MV-4-11 (cell line): Measurements from ENCODE around the gene MAPT.
"Not testable (repeated sequence)": the region's sequence is repeated elsewhere in the genome, so short reads cannot be mapped to it uniquely, and the experiment has no call there.

ENCODE experiments used
- DNase-seq: peaks from one replicate; lab custom pipeline; 2025; lab: John Stamatoyannopoulos, UW

Gene MAPT

DNA sequence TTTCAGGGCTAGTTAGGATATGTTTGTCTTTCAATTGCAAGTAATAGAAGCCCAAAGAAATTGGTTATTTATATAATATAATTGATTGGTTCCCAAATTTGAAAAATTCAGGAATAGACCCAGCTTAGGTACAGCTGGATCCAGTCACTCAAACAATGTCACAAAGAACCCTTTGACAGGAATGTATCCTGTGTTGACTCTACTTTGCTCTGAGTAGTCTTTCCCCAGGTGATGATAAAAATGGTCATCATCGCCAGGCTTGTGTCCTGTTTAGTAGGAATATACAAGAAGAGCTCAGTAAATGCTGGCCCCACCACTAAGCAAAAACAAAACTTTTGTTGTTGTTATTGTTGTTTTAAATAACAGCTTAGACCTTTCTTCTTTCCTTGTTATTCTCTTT, 35.0 kb downstream of the MAPT start:
- DNase-seq: no peak

DNA sequence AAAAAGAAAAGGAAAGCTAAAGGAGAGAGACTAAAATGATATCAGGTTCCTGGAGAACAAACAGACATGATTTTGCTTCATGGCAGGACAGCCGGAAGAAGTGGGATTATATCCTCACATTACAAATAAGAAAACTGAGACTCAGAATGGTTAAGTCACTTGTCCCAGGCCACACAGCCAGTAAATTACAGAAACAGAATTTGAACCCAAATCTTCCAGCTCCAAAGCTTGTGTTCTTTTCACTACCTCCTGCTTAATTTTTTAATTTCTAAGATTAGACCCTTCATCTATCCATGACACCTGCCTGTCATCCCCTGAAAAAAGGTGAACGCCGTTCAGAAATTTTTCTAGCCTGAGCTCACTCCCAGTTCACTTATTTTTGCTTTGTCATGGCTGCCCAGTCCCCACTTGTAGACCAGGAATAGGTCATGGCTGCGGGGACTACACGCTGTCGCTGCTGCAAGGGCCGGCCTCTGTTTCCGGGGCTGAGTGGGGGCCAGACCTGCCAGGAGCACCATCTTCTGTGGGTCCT, 36.1 kb downstream of the MAPT start:
- DNase-seq: no peak

DNA sequence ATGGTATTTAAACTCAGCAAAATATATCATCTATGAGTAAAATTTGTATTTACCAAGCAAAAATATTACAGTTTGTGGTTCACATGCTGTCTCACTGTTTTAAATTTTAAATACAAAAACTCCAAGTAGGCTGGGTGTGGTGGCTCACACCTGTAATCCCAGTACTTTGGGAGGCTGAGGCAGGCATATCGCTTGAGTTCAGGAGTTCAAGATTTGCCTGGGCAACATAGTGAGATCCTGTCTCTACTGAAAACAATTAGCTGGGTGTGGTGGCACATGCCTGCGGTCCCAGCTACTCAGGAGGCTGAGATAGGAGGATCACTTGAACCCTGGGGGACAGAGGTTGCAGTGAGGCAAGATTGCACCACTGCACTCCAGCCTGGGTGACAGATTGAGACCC, 37.3 kb downstream of the MAPT start:
- DNase-seq: no peak

DNA sequence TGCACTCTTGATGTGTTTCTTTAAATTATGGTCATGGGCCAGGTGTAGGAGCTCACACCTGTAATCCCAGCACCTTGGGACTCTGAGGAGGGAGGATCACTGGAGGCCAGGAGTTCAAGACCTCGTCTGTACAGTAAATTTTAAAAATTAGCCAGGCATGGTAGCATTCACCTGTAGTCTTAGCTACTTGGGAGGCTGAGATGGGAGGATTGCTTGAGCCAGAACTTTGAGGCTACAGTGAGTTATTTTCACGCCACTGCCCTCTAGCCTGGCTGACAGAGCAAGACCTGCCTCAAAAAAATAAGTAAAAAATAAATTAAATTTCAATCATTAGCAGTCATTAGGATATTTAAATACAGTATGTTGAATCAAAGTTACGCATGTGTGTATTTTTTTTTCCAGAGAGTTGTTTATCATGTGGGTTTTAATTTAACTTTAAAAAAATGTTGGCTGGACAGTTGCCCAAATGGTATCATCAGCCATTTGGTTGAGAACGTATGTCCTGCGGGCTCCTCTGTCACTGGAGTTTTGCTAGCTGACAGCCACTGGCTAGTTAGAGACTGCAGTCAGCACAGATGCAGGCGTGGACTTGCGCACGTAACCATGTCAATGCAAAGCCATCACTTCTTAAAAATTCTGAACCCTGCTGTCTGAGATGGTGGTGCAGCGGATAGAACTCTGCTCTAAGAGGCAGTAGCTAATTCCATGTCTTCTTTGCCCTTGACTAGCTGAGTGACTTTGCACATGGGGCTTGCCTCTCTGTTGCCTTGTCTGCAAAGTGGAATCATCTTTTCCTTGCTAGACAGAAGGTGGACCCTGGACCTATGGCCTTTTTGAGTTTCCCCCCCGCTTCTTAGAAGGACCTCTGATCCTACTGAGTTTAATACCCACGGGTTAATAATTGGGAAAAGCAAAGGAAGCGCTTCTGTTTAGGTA, 40.0 kb downstream of the MAPT start:
- no peak for DNase-seq

DNA sequence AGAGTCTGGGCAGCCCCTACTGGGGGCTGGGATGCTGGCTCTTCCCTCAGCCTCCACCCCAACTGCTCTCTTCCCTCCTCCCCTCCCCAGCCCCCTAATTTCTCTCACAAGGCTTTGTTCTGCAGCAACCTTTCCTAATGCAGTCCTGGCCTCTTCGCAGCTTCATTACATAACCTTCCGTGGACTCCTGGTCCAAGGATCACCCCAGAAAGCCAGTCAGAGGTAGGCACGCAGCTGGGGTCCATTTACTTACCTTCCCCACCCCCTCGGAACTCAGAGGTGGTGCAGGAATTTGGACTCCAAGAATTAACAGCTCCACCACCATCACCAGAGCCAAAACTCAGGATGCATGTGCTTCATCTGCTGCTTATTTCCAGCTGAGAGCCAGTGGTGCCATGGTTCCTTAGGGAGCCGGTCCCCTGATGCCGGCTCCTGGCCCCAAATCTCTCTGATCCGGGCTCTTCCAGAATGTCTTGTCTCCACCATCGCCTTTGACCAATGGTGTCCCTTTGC, 40.9 kb downstream of the MAPT start:
- DNase-seq: no peak

DNA sequence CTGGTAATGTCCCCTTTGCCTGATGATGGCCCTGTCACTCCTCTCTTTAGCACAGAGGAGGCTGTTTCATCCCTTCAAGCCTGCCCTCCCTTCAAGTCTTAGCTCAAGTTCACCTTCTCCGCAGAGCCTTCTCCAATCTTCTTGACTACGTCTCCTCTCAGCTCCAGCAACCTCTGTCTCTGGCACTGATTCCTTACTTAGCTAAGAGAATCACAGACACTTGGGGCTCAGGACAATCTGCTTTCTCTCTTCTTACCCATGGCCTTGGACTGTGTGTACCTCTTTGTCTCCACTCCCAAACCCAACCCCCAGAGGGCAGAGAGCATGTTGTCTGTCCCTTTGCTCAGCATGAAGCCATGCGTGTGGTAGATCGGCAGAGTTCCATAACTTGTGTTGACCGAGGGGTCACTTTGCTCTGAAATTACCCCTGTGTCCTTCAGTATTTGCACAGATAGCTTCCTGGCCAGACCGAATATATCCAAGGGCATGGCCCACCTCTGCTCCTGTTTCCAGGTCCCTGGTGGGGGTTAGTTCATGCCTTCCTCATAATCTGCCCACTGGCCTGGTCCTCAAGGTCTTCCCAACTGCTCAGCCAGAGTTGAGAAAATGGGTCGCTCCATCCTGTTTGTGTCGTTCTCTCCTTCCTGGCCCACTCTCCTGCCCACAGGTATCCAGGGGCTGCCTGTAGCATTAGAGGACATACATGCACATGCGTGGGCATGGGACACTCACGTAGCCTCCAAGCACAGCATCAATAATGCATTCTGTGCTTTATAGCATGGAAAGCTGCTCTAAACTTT, 41.6 kb downstream of the MAPT start:
- DNase-seq: no peak

DNA sequence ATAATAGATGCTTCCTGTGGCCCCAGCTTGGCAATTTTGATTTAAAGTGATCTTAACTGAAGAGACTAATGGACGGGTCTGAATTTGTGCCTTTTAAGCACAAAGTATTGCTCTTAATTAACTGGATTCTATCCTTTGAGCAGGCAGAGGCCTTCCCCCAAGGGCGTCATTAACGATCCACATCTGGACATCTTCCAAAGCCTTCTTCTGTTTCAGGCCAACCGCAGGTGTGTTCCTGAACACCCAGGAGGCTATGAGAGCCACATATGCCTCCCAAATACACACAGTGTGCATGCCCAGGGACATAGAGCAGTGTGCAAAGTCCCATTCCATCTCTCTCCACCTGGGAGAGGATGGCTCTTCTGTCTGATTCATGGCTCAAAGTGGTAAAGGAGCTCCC, 42.3 kb downstream of the MAPT start:
- DNase-seq: no peak

DNA sequence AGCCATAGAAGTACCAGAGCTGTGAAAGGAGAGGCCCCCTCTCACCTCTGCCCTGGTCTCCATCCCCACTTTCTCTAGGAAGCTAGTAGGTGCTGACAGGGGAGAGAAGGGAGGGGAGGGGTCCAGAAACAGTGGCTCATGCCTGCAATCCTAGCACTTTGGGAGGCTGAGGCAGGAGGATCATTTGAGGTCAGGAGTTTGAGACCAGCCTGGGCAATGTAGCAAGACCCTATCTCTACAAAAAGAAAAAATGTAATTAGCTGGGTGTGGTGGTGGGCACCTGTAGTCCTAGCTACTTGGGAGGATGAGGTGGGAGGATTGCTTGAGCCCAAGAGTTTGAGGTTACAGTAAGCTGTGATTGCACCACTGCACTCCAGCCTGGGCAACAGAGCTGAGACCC, 42.8 kb downstream of the MAPT start:
- not testable (repeated sequence) for DNase-seq

DNA sequence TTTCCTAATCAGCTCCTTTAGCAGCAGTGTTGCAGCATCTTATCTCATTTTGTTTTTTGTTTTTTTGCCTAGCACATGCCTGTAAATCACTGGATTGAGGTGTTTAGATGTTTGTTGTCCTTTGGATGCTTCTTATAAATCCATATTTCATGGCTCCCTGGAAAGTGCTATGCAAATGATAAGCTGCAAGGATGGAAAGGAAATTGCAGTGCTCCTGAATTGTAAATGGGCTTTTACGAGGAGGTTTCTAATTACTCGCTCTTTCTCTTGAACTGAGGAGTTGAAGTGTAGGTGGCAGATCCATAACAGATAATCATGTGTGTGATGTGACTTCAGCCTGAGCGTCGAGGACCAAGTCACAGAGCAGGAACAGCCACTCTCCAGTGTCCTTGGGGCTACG, 45.0 kb downstream of the MAPT start:
- DNase-seq: no peak

DNA sequence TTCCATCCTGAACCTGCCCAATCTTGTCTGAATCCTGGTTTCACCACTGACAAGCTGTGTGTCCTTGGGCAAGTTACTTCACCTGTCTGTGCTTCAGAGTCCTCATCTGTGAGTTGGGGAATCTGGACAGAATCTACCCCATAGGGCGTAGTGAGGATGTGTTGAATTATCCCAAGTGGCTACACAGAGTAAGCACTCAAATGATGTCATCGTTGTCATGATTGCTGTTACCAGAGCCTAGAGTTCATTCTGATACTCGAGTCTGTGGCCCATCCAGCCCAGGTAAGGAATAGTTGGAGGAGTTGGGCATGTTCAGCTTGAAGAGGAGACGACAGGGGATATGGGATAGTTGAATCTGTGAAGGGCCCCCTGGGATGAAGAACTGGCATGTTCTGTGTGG, 45.9 kb downstream of the MAPT start:
- no peak for DNase-seq

DNA sequence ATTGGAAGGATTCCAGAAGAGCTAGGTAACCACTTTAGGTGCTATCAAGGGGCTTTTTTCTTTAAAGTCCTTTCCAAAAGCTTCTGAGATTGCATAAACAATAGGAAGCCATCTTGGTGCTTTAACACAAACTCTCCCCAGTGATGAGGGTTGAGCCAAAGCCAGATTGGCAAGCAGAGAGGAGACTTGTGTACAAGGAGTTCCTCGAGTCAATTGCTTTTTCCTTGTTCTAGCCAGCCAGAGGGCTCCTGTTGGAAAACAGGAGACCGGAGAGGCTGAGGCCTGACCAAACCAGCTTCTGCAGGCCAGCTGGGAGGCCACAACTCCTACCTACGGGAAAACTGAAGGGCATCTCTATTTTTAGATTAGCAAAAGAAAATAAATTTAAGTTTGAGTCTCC, 46.5 kb downstream of the MAPT start:
- no peak for DNase-seq

DNA sequence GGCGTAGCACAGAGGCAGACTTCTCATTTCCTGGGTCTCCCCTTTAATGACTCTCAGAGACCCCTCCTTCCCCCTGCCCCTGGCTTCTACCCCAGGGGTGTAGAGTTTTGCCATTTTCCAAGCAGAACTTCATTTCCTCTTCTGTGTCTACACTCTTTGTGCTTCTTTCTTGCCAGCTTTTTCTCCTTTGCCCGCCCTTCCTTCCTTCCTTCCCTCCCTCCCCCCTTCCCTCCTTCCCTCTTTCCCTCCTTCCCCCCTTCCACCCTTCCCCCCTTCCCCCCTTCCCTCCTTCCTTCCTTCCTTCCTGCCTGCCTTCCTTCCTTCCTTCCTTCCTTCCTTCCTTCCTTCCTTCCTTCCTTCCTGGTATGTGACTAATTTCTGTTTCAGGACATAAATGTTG, 47.0 kb downstream of the MAPT start:
- DNase-seq: no peak

DNA sequence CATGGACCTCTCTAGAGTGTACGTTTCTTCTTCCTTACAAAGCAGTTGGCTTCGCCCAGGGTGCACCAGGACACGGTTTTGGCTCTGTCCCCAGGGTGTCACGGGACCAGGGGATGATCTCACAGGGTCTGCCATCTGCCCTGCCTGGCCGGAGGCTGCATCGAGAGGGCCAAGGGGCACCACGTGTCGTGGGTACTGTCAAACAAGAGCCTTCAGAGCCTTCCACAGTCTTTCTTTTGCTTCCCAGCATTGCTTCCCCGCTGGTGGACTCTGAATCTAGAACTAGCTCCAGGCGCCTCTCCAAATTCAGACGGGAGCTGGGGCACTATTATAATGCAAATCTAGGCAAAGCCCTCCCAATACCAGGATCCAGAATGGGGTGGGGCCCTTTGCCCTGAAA, 47.9 kb downstream of the MAPT start:
- DNase-seq: no peak

DNA sequence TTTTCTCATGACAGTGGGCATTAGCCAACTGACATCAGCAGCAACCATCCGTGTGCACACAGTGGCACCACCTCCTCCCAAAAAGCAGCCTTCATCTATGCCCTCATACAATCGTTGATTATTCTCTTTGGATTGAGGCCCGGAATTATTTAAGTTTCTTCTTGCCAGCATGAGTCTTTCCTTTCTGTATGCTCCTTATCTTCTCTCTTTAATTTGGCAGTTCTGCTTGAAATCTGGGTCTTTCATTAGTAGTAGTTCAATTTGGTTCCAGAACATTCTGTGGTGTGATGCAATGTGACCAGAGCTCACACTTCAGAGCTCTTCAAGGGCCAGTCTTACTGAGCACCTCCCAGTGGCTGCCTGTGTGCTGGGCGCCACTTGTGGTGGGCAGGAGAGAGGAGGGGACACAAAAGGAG, 52.5 kb downstream of the MAPT start:
- DNase-seq: no peak

DNA sequence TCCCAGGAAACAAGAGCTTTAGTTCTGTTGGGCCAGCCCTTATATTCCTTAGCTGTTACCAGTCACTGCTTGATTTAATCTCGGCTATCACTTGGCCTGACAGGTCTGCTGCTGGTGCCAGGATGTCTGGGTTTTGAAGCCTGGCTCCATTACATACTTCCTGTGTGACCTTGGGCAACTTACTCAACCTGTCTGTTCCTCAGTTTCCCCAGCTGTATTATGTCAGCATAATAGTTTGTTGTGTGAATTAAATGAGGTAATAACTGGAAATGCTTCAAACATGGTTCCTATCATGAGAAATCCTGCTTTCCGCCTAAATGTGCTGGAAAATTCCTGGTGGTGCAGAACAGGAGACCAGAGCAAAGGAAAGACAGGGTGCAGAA, 54.1 kb downstream of the MAPT start:
- DNase-seq: no peak

DNA sequence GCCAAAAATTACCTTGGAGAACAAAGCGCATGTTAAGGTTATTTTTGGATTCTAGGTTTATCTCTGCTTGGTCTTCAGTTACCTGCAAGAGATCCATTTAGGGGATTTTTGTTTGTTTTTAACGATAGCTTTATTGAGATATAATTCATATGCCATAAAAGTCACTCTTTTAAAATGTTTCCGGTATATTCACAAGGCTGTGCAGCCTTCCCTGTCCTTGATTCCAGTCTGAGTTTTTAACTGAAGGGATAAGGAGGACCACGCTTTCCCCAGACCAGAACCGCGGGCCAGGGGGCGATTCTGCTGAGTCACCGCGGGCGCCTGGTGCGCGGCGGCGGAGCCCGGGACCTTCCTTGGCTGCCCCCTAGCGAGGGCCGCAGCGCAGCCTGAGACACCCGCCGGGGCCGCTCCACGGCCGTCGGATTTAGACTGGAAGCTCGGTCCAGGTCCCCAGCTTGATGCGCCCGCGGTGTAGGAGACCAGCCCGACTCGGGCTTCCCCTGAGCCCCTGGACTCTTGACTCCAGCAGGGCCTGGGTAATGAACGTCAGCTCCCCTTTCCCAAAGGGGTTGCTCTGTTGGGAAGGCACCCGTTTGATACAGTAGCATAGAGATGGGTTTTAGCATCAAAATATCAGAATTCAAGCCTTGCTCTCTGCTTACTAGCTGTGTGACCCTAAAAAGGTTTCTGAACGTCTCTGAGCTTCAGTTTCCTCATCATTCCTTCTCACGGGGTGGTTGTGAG, 54.7 kb downstream of the MAPT start:
- peak; percentile 42 for DNase-seq

DNA sequence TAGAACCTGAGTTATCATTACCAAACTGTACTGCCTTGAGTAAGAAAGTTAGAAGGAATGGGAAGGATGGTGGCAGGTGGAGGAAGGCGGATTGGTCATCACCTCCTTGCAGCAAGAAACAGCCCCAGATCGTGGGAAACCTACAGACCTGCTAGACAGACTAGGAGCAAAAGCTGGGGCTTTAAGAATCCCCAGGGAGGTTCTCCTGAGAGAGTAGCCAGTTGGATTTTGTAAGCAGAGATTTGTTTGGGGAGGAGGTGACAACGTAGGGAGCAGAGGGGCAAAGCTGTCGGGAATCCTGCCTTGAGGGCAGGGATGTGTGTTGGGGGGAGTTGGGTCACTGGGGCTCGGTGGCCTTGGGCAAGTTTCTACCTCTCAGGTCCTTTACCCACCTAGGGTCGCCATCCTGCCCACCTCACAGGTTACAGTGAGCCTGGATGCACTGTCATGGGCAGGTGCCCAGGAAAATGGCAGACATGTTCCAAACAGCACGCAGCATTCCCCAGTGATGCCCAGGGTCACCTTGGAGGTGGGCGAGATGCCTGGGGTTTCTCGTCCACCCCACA, 55.5 kb downstream of the MAPT start:
- no peak for DNase-seq

DNA sequence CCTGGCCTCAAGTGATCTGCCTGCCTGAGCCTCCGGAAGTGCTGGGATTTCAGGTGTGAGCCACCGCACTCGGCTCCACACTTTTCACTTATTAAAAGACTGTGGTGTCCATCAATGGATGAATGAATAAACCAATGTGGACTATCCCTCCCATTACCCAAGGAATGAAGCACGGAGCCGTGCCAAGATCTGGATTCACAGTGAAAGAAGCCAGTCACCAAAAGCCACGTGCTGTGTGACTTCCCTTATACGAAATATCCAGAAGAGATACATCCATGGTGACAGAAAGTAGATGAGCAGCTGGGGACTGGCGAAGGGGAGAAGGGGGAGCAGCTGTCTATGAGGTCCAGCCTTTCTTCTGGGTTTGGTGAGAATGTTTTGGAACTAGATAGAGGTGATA, 56.5 kb downstream of the MAPT start:
- no peak for DNase-seq

DNA sequence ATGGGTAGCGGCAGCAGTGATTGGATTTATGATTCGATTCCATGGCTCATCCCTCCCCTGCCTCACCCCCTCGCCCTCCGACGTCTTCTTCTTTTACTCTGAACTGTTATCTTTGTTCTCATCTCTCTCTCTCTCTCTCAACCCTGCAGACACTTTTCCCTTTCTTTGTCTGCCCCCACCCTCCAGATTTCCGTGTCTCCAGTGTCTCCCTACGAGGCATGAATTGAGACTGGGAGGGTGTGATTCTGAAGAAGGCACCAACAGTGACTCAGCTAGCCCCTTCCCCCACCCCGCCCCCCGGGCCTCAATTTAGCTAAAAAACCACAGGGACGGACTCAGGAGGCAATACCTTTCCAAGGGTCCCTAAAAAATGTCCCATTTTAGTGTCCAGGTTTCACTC, 57.0 kb downstream of the MAPT start:
- DNase-seq: no peak

DNA sequence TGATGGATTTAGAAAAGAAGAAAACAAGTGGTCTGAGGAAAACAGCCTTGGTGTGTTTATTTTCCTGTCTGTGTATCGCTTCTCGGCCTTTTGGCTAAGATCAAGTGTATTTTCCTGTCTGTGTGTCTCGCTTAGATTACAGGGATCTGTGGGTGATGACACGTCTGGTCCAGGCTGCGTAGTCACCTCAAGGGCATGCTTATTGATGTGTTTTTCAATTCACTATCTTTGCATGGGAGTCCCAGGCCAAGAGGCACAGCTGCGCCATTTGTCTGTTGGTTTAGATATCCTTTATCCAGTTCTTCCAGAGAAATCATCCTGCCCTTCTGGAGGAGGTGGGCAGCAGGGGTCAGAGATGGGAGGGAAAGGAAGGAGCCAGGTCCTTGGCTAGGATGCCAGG, 57.6 kb downstream of the MAPT start:
- no peak for DNase-seq

DNA sequence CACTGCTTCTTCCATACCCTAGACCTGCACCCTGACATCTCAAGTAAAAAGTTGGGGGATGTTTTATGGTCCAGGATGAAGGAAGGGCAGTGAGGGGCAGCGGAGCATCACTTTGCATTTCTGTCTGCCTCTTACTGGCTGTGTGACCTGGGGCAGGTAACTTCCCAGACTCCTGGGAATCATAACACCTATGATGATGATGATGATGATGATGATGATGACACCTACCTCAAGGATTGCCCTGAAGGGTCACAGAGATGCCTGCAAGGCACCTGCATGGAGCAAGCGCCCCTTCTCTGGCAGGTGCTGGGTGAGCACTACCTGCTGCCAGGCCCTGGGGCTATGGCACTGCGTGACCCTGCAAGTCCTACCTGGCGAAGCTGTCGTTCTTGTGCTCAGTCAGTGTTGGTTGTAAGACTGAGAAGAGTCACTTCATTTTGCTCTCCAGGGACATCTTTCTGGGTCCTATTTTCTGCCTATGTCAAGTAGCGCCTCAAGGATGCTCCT, 58.5 kb downstream of the MAPT start:
- DNase-seq: no peak

DNA sequence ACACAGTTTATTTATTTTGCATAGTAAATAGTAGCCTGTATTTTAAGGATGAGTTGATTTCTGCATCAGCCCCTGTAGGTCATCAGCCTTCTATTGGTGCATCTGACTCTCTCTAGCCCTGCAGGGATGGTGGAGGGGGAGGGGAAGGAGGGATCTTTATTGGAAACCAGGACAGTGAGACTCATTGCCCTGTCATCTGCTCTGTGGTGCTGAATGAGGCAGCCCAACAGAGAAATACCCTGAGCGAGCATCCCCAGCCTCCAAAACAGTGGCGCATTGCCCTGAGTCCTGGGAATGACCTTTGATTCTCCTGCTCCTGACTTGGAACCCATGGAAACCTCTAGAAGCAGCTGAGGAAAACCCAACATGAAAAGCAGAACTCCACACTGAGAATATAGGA, 59.2 kb downstream of the MAPT start:
- no peak for DNase-seq
